Esophagus squamous epithelium (tissue), 5 donors: ENCODE results near the gene CYP20A1. TPM values are rescaled to one million over a fixed set of nuclear protein-coding genes. Genes with fewer than 3 reads are reported as not detected.
"Not testable (repeated sequence)": the region's sequence is repeated elsewhere in the genome, so short reads cannot be mapped to it uniquely, and the experiment has no call there.

Experiments
- DNase-seq: peaks from one replicate; lab custom pipeline; 2025; lab: John Stamatoyannopoulos, UW
- H3K27ac ChIP-seq, 4 donors: fragments of 200-600 bp; sonication (generic); one replicate each; pipeline ENCODE4 v1.5.1; 2016 to 2019; ENCODE audit warnings: mild to moderate bottlenecking in 1 of 4
- H3K27me3 ChIP-seq, 4 donors: fragments of 200-600 bp; sonication (generic); 1 replicate in 3 of 4; 2 replicates in 1 of 4; pipeline versions ENCODE4 v1.5.1 to v1.6.0; 2017 to 2021; ENCODE audit warnings: antibody characterized with exemption in 1 of 4
- H3K36me3 ChIP-seq, 3 donors: fragments of 200-600 bp; sonication (generic); one replicate each; pipeline ENCODE4 v1.5.1; 2016 to 2019
- H3K4me1 ChIP-seq, 3 donors: fragments of 200-600 bp; sonication (generic); one replicate each; pipeline ENCODE4 v1.5.1; 2017 to 2019
- H3K4me3 ChIP-seq, 4 donors: fragments of 200-600 bp; sonication (generic); 1 replicate in 3 of 4; 2 replicates in 1 of 4; pipeline ENCODE4 v1.5.1; 2016 to 2019; ENCODE audit warnings: mild to moderate bottlenecking in 2 of 4, moderate library complexity in 1 of 4
- H3K9me3 ChIP-seq, 3 donors: fragments of 200-600 bp; sonication (generic); one replicate each; pipeline ENCODE4 v1.5.1; 2016 to 2019
- CTCF ChIP-seq, 6 experiments: fragments of 450-650 bp in 4 of 6; fragments of 200-600 bp in 2 of 6; sonication (generic) in 2 of 6; IDR thresholded peaks; one replicate each; pipeline ENCODE4 v1.5.1; 2016 to 2019; ENCODE audit warnings: antibody characterized with exemption in 6 of 6, mild to moderate bottlenecking in 4 of 6, moderate library complexity in 4 of 6
- POLR2A ChIP-seq, 4 donors: fragments of 450-650 bp; IDR thresholded peaks; one replicate each; pipeline ENCODE4 v1.6.1; 2017; ENCODE audit warnings: antibody characterized with exemption in 4 of 4, mild to moderate bottlenecking in 4 of 4, moderate library complexity in 3 of 4
- WGBS, 2 donors: methylation state at CpG; one replicate each; pipeline ENCODE4 v1.1.5; 2018; 5-methylcytosine and 5-hydroxymethylcytosine counted together
- intact Hi-C: fragments of 100-400 bp; cut with DNase I; formaldehyde crosslinking; loops from one replicate; pipeline ENCODE4 v1.15.0; 2022
- total RNA-seq, 4 donors: library from RNA; depleted of rRNA; stranded (reverse); fragments of >200 nt; gene quantifications; one replicate each; pipeline ENCODE4 v1.1.0, GENCODE V29; 2016
- donor health status: DM: yes; HTN: yes; CAD: no.

The CYP20A1 gene
- total RNA-seq: 10 to 100 TPM in 3 of 4 donors, 1 to 10 TPM in 1; 9.3 to 26.7 (median 15.0) TPM

- WGBS, 2 donors: 0% methylated on average over 17 to 21 of the region's 80 CpGs
- Histone ChIP-seq H3K27me3 (no peaks in the 10 kb centered on the region), H3K4me1 (peaks cover 0 to 28% (median 16%) of the 10 kb centered on the region in 3 donors), H3K9me3 (no peaks in the 10 kb centered on the region), H3K36me3 (peaks cover 0 to 24% (median 0%) of the 10 kb centered on the region in 3 donors), H3K27ac (peak within 1 kb of the TSS; percentile 91 to 99 (median 96)), H3K4me3 (peak within 1 kb of the TSS; percentile 45 to 84 (median 83))
- intact Hi-C loops: no loop called here
- peak; percentile 79 for DNase-seq
- TF ChIP-seq POLR2A (IDR thresholded peaks at IDR 0.05) (peak in 2 of 4 donors; percentile 80 to 84), CTCF (IDR thresholded peaks at IDR 0.05) (peak; percentile 16 to 51 (median 30))
Measured at GRCh38 chr2:203238704-203239526, at the start of gene CYP20A1. CYP20A1 (plus strand) TSS chr2:203239018; CDS start chr2:203239063, 45 bp downstream.

- H3K4me1 ChIP-seq, DNase-seq, H3K9me3 ChIP-seq, H3K4me3 ChIP-seq, H3K27me3 ChIP-seq, H3K27ac ChIP-seq, intact Hi-C loops: not testable (repeated sequence)
- H3K36me3 ChIP-seq: peaks cover 0 to 82% (median 0%) of the 10 kb centered on the region in 3 donors
- WGBS, 2 donors: 96 to 100% methylated on average over 5 to 7 of the region's 17 CpGs
Measured at GRCh38 chr2:203190547-203190946, 48.3 kb upstream of the CYP20A1 start.

GRCh38 chr2:203191026-203191425 is 47.8 kb upstream of the CYP20A1 start:
- H3K36me3 ChIP-seq: peaks cover 0 to 82% (median 0%) of the 10 kb centered on the region in 3 donors
- H3K4me3 ChIP-seq, H3K27ac ChIP-seq, intact Hi-C loops, H3K4me1 ChIP-seq, DNase-seq, H3K9me3 ChIP-seq, H3K27me3 ChIP-seq: not testable (repeated sequence)
- 92 to 96% methylated on average over 2 to 4 of the region's 6 CpGs for WGBS, 2 donors

- intact Hi-C loops: no loop called here
- TF ChIP-seq POLR2A (IDR thresholded peaks at IDR 0.05) (no peak), CTCF (IDR thresholded peaks at IDR 0.05) (no peak)
- no peaks in the 10 kb centered on the region for H3K9me3 ChIP-seq
- H3K4me3 ChIP-seq: no peak overlapping the region
- no peaks in the 10 kb centered on the region for H3K4me1 ChIP-seq
- WGBS, 2 donors: 89 to 93% methylated on average over 3 of the region's 3 CpGs
- DNase-seq: no peak
- no peaks in the 10 kb centered on the region for H3K27me3 ChIP-seq
- peaks cover 0 to 79% (median 0%) of the 10 kb centered on the region in 3 donors for H3K36me3 ChIP-seq
- no peak overlapping the region for H3K27ac ChIP-seq
Measured at GRCh38 chr2:203191961-203192360, 46.9 kb upstream of the CYP20A1 start.

GRCh38 chr2:203195331-203196036 is 43.3 kb upstream of the CYP20A1 start:
- intact Hi-C loops: no loop called here
- Histone ChIP-seq H3K9me3 (no peaks in the 10 kb centered on the region), H3K27ac (no peak overlapping the region), H3K36me3 (peaks cover 0 to 86% (median 0%) of the 10 kb centered on the region in 3 donors), H3K27me3 (no peaks in the 10 kb centered on the region), H3K4me3 (no peak overlapping the region), H3K4me1 (no peaks in the 10 kb centered on the region)
- no peak for TF ChIP-seq CTCF (IDR thresholded peaks at IDR 0.05)
- TF ChIP-seq POLR2A (IDR thresholded peaks at IDR 0.05): no peak
- WGBS, 2 donors: 90% methylated on average over 5 of the region's 5 CpGs
- DNase-seq: no peak

GRCh38 chr2:203200866-203201265 is 38.0 kb upstream of the CYP20A1 start:
- no peaks in the 10 kb centered on the region for H3K4me1 ChIP-seq
- no peaks in the 10 kb centered on the region for H3K27me3 ChIP-seq
- intact Hi-C loops: no loop called here
- H3K4me3 ChIP-seq: no peak overlapping the region
- no peak for DNase-seq
- H3K27ac ChIP-seq: no peak overlapping the region
- H3K9me3 ChIP-seq: no peaks in the 10 kb centered on the region
- peaks cover 0 to 89% (median 0%) of the 10 kb centered on the region in 3 donors for H3K36me3 ChIP-seq
- TF ChIP-seq POLR2A (IDR thresholded peaks at IDR 0.05): no peak
- TF ChIP-seq CTCF (IDR thresholded peaks at IDR 0.05): no peak
